Stimulated activated naive CD8-positive, alpha-beta T cell treated with anti-CD3 and anti-CD28 coated beads, Interleukin-15, Interleukin-2, amounts not matched to agents 100 ng/mL and 50 ng/mL, for 24 hours (primary cell): Measurements from ENCODE around the gene COL1A1.

ENCODE experiments used
- H3K27ac Mint-ChIP-seq: one replicate; pipeline ENCODE4 v1.8.0; 2021; ENCODE audit warnings: mild to moderate bottlenecking, mixed read lengths
- H3K27me3 Mint-ChIP-seq: one replicate; pipeline ENCODE4 v1.8.0; 2021; ENCODE audit warnings: mixed read lengths
- H3K36me3 Mint-ChIP-seq: one replicate; pipeline ENCODE4 v1.8.0; 2021; ENCODE audit warnings: low read depth, mixed read lengths
- H3K4me1 Mint-ChIP-seq: one replicate; pipeline ENCODE4 v1.8.0; 2021; ENCODE audit warnings: low read depth, mixed read lengths
- H3K4me3 Mint-ChIP-seq: one replicate; pipeline ENCODE4 v1.8.0; 2021; ENCODE audit warnings: mild to moderate bottlenecking, mixed read lengths
- H3K9me3 Mint-ChIP-seq: one replicate; pipeline ENCODE4 v1.8.0; 2021; ENCODE audit warnings: mixed read lengths

COL1A1 gene

GRCh38 chr17:50207792-50208567 is 6.5 kb upstream of the COL1A1 start:
- no peaks in the 10 kb centered on the region for H3K36me3 Mint-ChIP-seq
- H3K27ac Mint-ChIP-seq, result no peak overlapping the region
- no peak overlapping the region for H3K4me3 Mint-ChIP-seq
- H3K27me3 Mint-ChIP-seq, result peaks cover 54% of the 10 kb centered on the region
- H3K9me3 Mint-ChIP-seq, result no peaks in the 10 kb centered on the region
- peaks cover 25% of the 10 kb centered on the region for H3K4me1 Mint-ChIP-seq

- Mint-ChIP-seq H3K4me3 (no peak overlapping the region), H3K27ac (no peak overlapping the region), H3K27me3 (peaks cover 59% of the 10 kb centered on the region), H3K9me3 (no peaks in the 10 kb centered on the region), H3K4me1 (peaks cover 18% of the 10 kb centered on the region), H3K36me3 (no peaks in the 10 kb centered on the region)
These were observed 5.9 kb upstream of the COL1A1 start for GRCh38 chr17:50207315-50207714.

DNA sequence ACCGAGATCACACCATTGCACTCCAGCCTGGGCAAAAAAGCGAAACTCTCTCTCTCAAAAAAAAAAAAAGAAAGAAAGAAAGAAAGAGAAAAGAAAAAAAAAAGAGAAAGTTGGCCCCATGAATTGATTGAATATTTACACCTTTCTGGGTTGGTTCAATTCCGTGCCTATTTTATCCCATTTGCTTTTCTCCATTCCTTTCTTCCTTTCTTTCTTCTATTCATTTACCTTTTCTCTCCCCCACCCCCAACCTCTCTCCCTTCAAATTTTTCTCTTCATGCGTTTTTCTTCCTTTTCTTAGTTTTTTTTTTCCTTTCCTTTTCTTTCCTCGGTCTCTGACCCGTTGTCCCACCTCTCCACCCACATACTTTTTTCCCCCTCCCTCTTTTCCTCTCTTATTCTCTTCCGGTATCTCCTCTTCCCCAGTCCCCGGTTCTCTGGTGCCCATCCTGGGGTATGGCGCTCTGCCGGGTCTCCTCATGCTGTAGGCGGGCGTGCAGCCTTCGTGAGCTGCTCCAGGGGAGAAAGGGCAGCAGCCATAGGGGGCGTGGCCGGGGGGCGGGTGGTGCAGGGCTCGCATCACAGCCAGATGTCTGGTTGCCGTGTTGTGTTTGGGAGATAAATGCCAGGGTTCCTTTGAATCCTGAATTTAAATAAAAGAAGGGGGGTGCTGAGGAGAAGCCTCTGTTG is 5.3 kb upstream of the COL1A1 start:
- Mint-ChIP-seq H3K27ac (no peak overlapping the region), H3K4me3 (no peak overlapping the region), H3K36me3 (no peaks in the 10 kb centered on the region), H3K27me3 (peaks cover 62% of the 10 kb centered on the region), H3K4me1 (peaks cover 12% of the 10 kb centered on the region), H3K9me3 (no peaks in the 10 kb centered on the region)

- no peaks in the 10 kb centered on the region for H3K9me3 Mint-ChIP-seq
- H3K36me3 Mint-ChIP-seq, result no peaks in the 10 kb centered on the region
- no peak overlapping the region for H3K4me3 Mint-ChIP-seq
- peaks cover 8% of the 10 kb centered on the region for H3K4me1 Mint-ChIP-seq
- H3K27me3 Mint-ChIP-seq, result peaks cover 62% of the 10 kb centered on the region
- H3K27ac Mint-ChIP-seq, result no peak overlapping the region
These were observed 4.6 kb upstream of the COL1A1 start for GRCh38 chr17:50205963-50206505.

- Mint-ChIP-seq H3K4me1 (peaks cover 12% of the 10 kb centered on the region), H3K27ac (no peak overlapping the region)
These were observed 3.9 kb upstream of the COL1A1 start for GRCh38 chr17:50205111-50205962.

DNA sequence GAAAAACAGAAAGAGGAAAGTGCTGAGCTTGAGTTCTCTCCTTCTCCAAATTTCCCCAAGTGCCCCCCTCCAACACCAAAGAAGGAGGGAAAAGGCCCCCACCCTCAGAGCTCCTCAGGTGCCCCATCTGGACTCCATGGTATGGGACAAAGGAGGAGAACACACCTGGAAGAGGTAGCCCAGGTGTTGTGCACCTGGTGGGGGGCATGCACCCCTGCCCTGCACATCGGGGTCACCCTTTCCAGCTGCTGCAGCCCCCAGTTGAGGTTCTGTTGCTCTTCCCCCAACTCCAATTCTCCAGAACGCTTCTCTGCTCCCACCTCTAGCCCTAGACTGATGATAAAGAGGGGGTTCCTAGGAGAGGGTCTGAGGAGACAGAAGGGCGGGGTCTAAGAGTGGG is 3.0 kb upstream of the COL1A1 start:
- Mint-ChIP-seq H3K27me3 (peaks cover 67% of the 10 kb centered on the region), H3K4me1 (peaks cover 18% of the 10 kb centered on the region), H3K27ac (no peak overlapping the region), H3K9me3 (no peaks in the 10 kb centered on the region), H3K36me3 (no peaks in the 10 kb centered on the region), H3K4me3 (no peak overlapping the region)

More at GRCh38 chr17:50205111-50205962, 3.9 kb upstream of the COL1A1 start:
- Mint-ChIP-seq H3K36me3 (no peaks in the 10 kb centered on the region), H3K4me3 (no peak overlapping the region), H3K27me3 (peaks cover 67% of the 10 kb centered on the region), H3K9me3 (no peaks in the 10 kb centered on the region)

GRCh38 chr17:50203604-50204345 is 2.3 kb upstream of the COL1A1 start:
- Mint-ChIP-seq H3K27ac (no peak overlapping the region), H3K36me3 (no peaks in the 10 kb centered on the region), H3K4me1 (peaks cover 20% of the 10 kb centered on the region), H3K9me3 (no peaks in the 10 kb centered on the region), H3K27me3 (peaks cover 69% of the 10 kb centered on the region), H3K4me3 (no peak overlapping the region)

GRCh38 chr17:50203086-50203485 is 1.7 kb upstream of the COL1A1 start:
- Mint-ChIP-seq H3K9me3 (no peaks in the 10 kb centered on the region), H3K27ac (no peak overlapping the region), H3K27me3 (peaks cover 71% of the 10 kb centered on the region), H3K36me3 (no peaks in the 10 kb centered on the region), H3K4me3 (no peak overlapping the region), H3K4me1 (peaks cover 26% of the 10 kb centered on the region)

- Mint-ChIP-seq H3K27ac (peak overlapping the region; percentile 8), H3K4me3 (peak overlapping the region; percentile 72), H3K27me3 (peaks cover 49% of the 10 kb centered on the region), H3K9me3 (no peaks in the 10 kb centered on the region), H3K4me1 (peaks cover 23% of the 10 kb centered on the region), H3K36me3 (no peaks in the 10 kb centered on the region)
These were observed 765 bp downstream of the COL1A1 start for GRCh38 chr17:50200457-50201275.

DNA sequence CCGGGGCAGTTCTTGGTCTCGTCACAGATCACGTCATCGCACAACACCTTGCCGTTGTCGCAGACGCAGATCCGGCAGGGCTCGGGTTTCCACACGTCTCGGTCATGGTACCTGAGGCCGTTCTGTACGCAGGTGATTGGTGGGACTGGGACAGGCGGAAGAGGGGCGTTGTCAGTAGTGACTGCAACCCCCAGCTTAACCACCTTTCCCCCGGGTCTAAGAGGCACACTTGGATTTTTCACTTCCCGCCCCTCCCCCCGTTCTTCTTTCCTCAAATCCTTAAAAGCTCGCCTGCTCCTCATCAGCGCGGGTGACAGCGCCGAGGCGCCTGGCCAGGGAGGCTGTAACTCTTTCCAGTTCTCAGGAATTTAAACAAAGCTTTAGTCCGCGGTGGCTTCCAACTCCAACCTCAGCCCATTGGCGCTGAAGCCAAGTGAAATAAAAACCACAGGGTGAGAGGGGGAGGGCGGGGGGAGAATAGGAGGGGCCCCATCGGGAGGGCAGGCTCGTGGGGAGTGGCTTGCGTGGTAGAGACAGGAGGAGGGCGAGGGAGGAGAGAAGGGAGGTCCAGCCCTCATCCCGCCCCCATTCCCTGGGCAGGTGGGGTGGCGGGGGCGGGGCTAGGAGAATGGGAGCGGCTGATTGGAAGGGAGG is 1.5 kb downstream of the COL1A1 start:
- Mint-ChIP-seq H3K9me3 (no peaks in the 10 kb centered on the region), H3K27me3 (peaks cover 41% of the 10 kb centered on the region), H3K4me3 (peak overlapping the region; percentile 72), H3K27ac (no peak overlapping the region), H3K4me1 (peaks cover 23% of the 10 kb centered on the region), H3K36me3 (no peaks in the 10 kb centered on the region)

- no peaks in the 10 kb centered on the region for H3K36me3 Mint-ChIP-seq
- peak overlapping the region; percentile 72 for H3K4me3 Mint-ChIP-seq
- peaks cover 38% of the 10 kb centered on the region for H3K27me3 Mint-ChIP-seq
- peaks cover 23% of the 10 kb centered on the region for H3K4me1 Mint-ChIP-seq
- H3K9me3 Mint-ChIP-seq, result no peaks in the 10 kb centered on the region
- H3K27ac Mint-ChIP-seq, result no peak overlapping the region
These were observed 2.1 kb downstream of the COL1A1 start for GRCh38 chr17:50199211-50199802.

DNA sequence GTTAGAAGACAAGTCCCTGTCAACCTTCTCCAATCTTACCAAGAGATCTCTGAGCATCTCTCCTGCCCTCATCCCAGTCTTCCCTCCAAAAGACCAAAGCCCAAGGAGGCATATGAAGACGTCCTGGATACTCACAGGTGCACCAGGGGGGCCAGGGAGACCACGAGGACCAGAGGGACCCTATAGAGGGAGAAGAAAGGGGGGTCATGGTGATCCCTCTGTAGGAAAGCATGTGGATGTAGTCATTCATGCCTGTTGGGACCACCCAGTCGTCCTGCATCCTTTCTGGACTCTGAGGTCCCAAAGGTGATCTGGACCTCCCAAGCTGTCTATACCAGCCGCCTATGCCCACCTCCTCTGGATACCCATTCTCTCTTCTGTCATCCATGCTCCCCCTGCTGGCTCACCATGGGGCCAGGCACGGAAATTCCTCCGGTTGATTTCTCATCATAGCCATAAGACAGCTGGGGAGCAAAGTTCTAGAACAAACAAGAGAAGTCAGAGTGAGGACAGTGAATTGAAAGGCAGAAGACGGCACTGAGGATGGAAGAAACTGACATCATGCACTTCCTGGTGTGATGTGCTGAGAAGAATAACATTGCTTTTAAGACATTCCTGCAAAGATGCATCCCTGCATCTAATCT is 3.3 kb downstream of the COL1A1 start:
- Mint-ChIP-seq H3K27me3 (peaks cover 32% of the 10 kb centered on the region), H3K9me3 (no peaks in the 10 kb centered on the region), H3K27ac (no peak overlapping the region), H3K4me1 (peaks cover 24% of the 10 kb centered on the region), H3K4me3 (no peak overlapping the region), H3K36me3 (no peaks in the 10 kb centered on the region)
